ENCODE measurements around the gene PDE9A. TPM values are rescaled to one million over a fixed set of nuclear protein-coding genes. Genes with fewer than 3 reads are reported as not detected.

The PDE9A gene
- total RNA-seq, 1 donor from 2014 or later: 2.0 TPM

GRCh38 chr21:42683371-42684108 is 30.1 kb downstream of the PDE9A start:
- no peak for TF ChIP-seq CTCF (conservative IDR thresholded peaks at IDR 0.05; ENCODE audit: low read depth, low read length)
- DNase-seq (ENCODE audit: low read depth): no peak
- no peak overlapping the region for H3K4me3 ChIP-seq (ENCODE audit: low read depth, low read length)

- no peak for DNase-seq (ENCODE audit: low read depth)
- no peak overlapping the region for H3K4me3 ChIP-seq (ENCODE audit: low read depth, low read length)
- no peak for TF ChIP-seq CTCF (conservative IDR thresholded peaks at IDR 0.05; ENCODE audit: low read depth, low read length)
Observed at GRCh38 chr21:42684109-42684916, 30.9 kb downstream of the PDE9A start.

- H3K4me3 ChIP-seq (ENCODE audit: low read depth, low read length): no peak overlapping the region
- no peak for DNase-seq (ENCODE audit: low read depth)
- TF ChIP-seq CTCF (conservative IDR thresholded peaks at IDR 0.05; ENCODE audit: low read depth, low read length): no peak
Observed at GRCh38 chr21:42685036-42685435, 31.6 kb downstream of the PDE9A start.

GRCh38 chr21:42685954-42686500 is 32.6 kb downstream of the PDE9A start:
- no peak overlapping the region for H3K4me3 ChIP-seq (ENCODE audit: low read depth, low read length)
- no peak for TF ChIP-seq CTCF (conservative IDR thresholded peaks at IDR 0.05; ENCODE audit: low read depth, low read length)
- DNase-seq (ENCODE audit: low read depth): no peak

- TF ChIP-seq CTCF (conservative IDR thresholded peaks at IDR 0.05; ENCODE audit: low read depth, low read length): no peak
Observed at GRCh38 chr21:42687796-42688195, 34.4 kb downstream of the PDE9A start.

GRCh38 chr21:42688226-42688840 is 34.9 kb downstream of the PDE9A start:
- no peak for DNase-seq (ENCODE audit: low read depth)
- H3K4me3 ChIP-seq (ENCODE audit: low read depth, low read length): no peak overlapping the region
- no peak for TF ChIP-seq CTCF (conservative IDR thresholded peaks at IDR 0.05; ENCODE audit: low read depth, low read length)

More at GRCh38 chr21:42687796-42688195, 34.4 kb downstream of the PDE9A start:
- no peak overlapping the region for H3K4me3 ChIP-seq (ENCODE audit: low read depth, low read length)
- DNase-seq (ENCODE audit: low read depth): no peak

Data from epithelial cell of proximal tubule (primary cell).